Measurements from ENCODE around the gene IMMP2L.

DNA sequence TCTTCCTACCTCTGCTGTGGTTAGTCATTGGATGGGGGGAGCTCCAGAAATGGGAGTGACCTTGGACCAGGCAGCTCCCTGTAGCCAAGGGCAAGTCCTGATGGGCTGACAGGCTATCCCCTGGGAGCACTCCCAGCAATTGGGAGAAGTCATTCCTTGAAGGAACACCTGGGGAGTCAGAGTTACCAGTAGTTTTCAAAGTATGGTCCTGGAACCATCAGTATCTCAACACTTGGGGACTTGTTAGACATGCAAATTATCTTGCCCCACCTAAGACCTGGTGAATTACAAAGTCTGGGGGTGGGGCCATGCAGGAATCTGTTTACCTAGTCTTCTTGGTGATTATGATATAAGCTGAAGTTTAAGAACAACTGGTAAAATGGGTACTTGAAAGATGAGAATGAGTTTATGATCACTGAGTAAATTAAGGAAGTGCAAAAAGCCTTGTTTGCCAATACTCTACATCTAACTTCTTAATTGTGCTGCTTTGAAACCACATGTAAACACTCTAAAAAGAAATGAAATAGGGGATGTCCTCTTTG, 758.6 kb downstream of the IMMP2L start:
- TF ChIP-seq, protein P1, sequence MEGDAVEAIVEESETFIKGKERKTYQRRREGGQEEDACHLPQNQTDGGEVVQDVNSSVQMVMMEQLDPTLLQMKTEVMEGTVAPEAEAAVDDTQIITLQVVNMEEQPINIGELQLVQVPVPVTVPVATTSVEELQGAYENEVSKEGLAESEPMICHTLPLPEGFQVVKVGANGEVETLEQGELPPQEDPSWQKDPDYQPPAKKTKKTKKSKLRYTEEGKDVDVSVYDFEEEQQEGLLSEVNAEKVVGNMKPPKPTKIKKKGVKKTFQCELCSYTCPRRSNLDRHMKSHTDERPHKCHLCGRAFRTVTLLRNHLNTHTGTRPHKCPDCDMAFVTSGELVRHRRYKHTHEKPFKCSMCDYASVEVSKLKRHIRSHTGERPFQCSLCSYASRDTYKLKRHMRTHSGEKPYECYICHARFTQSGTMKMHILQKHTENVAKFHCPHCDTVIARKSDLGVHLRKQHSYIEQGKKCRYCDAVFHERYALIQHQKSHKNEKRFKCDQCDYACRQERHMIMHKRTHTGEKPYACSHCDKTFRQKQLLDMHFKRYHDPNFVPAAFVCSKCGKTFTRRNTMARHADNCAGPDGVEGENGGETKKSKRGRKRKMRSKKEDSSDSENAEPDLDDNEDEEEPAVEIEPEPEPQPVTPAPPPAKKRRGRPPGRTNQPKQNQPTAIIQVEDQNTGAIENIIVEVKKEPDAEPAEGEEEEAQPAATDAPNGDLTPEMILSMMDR (IDR thresholded peaks at IDR 0.05): no peak
- no peak for TF ChIP-seq POLR2A (IDR thresholded peaks at IDR 0.05)

Data from thyroid gland (tissue), 4 donors.